NCI-H510A (cell line): ENCODE measurements around the gene DNAJB12.
"Not testable (repeated sequence)": the region's sequence is repeated elsewhere in the genome, so short reads cannot be mapped to it uniquely, and the experiment has no call there.

Source experiments
- DNase-seq: peaks from one replicate; lab custom pipeline; 2025; lab: John Stamatoyannopoulos, UW

DNAJB12 gene

DNA sequence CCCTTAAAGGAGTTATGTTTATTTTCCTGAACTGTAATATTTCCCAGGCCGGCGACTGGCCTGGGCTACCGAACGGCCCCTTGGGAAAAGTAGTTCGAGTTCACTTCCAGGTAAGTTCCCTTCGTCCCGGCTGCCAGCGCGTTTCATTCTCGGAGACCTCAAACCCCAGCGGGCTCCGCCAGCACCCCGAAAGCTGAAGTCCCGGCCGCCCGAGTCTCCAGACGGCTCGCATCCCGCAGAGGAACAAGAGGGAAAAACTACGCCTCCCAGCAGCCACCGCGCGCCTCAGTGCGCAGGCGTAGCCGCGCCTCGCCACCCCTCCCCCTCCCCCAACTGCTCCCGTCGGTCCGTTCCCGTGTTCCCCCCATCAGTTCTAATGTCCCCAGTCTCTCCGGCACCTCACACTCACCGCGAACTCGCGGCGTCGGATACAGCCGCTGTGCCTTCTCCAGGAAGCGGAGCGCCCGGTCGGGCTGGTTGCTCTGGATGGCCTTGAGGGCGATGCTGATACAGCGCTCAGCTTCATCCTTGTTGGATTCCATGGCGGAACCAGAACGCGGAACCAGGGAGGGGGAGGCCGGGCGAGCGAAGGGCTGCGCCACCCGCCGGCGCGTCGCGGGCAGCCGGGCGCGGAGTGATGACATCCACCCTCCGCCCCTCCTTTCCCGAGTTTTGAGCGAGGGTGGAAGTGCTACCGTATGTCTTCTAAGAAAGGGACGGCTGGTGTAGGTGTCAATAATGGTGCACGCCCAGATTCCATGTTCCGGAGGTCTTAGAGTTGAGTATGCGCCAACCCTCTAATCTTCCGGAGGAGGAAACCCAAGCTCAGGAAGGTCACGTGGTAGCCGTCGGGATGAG is at the start of gene DNAJB12:
Gene DNAJB12, minus strand, starts transcription at position 564 of the 858 bp plus-strand sequence. Its CDS starts 22 bp downstream, at position 542.
- peak; percentile 94 for DNase-seq

DNA sequence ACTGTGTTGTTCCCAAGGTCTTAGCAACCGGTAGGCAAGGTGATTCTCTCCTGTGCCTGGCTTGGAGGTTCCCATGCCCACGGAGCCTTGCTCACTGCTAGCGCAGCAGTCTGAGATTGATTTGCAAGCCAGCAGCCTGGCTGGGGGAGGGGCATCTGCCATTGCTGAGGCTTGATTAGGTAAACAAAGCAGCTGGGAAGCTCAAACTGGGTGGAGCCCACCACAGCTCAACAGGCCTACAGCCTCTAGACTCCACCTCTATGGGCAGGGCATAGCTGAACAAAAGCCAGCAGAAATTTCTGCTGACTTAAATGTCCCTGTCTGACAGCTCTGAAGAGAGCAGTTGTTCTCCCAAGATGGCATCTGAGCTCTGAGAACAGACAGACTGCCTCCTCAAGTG is 40.9 kb upstream of the DNAJB12 start:
- DNase-seq: not testable (repeated sequence)

- DNase-seq: no peak
Measured at GRCh38 chr10:72392571-72392970, 37.9 kb upstream of the DNAJB12 start.

DNA sequence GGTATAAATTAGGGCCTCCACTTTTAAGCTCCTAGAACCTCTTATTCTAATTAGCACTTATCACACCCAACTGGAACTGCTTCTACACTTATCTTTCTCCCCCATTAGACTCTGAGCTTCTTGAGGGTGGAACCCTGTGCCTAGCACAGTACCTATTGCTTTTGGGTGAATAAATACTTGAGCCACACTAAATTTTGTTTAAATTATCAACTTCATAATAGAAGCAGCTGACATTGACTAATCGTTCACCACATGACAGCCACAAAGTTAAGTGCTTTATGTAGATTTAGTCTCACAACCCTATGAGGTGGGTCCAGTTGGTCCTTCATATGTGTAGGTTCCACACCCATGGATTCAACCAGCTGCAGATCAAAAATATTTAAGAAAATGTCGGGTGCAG is 36.0 kb upstream of the DNAJB12 start:
- DNase-seq: no peak

- DNase-seq: no peak
Measured at GRCh38 chr10:72389716-72390115, 35.0 kb upstream of the DNAJB12 start.

- DNase-seq: no peak
Measured at GRCh38 chr10:72389014-72389413, 34.3 kb upstream of the DNAJB12 start.

GRCh38 chr10:72388062-72388461 is 33.3 kb upstream of the DNAJB12 start:
- DNase-seq: no peak

- no peak for DNase-seq
Measured at GRCh38 chr10:72386916-72387586, 32.3 kb upstream of the DNAJB12 start.

GRCh38 chr10:72385724-72386123 is 31.0 kb upstream of the DNAJB12 start:
- DNase-seq: no peak

DNA sequence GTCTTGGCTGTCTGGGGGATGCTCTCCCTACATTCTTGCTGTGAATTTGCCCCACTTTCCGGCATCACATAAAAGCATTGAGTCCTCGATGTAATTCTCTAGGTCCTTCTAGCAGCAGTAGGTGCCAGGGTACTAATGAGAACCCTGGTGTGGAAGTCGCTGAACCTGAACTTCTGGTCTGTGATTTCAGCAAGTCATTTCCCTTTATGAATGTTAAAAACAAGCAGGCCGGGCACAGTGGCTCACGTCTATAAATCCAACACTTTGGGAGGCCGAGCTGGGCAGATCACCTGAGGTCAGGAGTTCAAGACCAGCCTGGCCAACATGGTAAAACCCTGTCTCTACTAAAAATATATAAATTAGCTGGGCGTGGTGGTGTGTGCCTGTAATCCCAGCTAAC is 30.3 kb upstream of the DNAJB12 start:
- DNase-seq: not testable (repeated sequence)

- DNase-seq: no peak
Measured at GRCh38 chr10:72379776-72380175, 25.1 kb upstream of the DNAJB12 start.

- no peak for DNase-seq
Measured at GRCh38 chr10:72379062-72379461, 24.3 kb upstream of the DNAJB12 start.

DNA sequence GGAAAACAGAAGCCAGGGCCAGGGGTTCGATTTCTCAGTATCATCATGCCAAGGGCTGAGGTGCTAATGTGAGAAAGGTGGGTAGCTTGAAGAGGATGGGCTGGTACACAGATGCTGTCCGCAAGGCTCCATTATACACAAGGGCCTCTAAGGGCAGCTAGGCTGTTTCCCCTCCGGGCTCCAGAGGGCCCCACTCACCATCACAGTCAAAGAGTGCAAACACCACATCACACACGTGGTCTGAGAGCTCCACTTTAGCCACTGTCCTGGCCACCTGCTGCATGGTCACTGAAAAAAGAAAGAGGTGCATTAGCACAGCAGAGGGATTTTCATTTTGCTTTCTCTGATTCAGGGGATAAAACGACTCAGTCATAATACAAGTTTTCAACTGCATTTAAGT is 20.9 kb upstream of the DNAJB12 start:
- no peak for DNase-seq

GRCh38 chr10:72375173-72375572 is 20.5 kb upstream of the DNAJB12 start:
- DNase-seq: no peak

DNA sequence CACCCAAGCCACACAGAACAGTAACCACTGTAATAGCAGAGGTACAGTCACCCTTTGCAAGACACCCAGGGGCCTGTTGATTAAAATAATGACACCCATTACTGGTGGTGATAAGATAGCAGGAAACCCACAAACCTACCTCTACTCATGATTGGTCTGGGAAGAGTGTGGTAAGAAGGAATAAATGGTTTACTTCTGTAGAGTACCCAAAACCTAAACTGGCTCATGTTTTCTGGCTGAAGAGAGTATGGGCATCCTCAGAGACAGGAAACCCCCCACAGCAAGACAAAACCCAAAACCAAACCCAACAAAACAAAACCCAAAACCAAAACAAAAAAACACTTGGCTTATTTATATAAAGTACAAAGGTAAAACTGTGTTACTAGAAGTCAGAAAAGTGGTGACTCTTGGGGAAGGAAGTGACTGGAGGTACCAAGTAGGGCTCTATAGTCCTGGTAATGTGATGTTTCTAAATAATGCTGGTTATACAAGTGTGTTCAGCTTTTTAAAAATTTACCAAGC is 15.5 kb upstream of the DNAJB12 start:
- DNase-seq: no peak

DNA sequence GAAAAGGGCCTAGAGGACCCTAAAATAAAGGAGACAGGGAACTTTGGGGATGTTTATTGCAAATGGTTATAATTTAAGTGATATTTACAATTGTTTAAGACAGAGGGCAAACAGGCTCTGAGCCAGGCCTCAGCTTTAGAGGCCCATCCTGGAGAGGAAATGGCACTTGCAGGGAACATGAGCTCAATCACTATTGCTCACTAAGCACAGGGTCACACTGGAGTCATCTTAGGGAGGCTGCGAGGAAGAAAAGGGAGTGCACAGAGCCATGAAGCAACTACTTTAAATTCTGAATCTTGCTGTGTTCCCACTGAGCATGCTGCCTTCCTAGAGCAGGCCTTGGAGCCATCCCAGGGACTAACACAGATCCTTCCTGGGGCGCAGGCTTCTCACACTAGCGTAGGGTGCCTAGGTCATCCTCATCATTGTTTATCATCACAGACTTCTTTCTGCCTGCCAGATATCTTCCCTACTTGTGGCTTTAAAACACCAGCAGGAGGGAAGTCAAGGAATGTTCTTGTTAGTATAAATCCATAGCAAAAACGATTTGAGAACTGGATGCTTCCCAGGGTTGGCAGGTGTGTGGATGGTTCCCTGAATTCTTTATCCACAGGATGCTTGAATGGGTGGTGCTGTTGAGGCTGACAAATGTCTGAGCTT is 12.7 kb upstream of the DNAJB12 start:
- DNase-seq: no peak

- DNase-seq: no peak
Measured at GRCh38 chr10:72365106-72365895, 10.6 kb upstream of the DNAJB12 start.

GRCh38 chr10:72364239-72364777 is 9.6 kb upstream of the DNAJB12 start:
- peak; percentile 70 for DNase-seq

GRCh38 chr10:72356987-72357386 is 2.3 kb upstream of the DNAJB12 start:
- no peak for DNase-seq

DNA sequence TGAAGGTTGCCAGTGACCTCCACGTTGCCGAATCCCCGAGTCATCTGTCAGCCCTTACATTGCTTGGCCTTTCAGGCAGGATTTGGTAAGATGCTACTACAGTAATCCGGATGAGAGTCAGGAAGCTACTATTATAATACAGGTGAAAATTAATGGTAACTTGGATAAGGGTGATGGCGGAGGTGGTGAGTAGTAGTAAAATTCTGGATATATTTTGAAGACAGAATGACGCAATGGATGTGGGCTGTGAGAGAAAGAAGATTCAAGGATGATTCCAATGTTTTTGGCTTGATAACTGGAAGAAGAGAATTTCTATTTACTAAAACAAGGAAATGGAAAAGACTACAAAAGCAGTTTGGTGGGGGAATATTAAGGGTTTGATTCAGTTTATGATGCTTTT is 1.4 kb upstream of the DNAJB12 start:
- no peak for DNase-seq

GRCh38 chr10:72355214-72355555 is 466 bp upstream of the DNAJB12 start:
- DNase-seq: no peak

DNA sequence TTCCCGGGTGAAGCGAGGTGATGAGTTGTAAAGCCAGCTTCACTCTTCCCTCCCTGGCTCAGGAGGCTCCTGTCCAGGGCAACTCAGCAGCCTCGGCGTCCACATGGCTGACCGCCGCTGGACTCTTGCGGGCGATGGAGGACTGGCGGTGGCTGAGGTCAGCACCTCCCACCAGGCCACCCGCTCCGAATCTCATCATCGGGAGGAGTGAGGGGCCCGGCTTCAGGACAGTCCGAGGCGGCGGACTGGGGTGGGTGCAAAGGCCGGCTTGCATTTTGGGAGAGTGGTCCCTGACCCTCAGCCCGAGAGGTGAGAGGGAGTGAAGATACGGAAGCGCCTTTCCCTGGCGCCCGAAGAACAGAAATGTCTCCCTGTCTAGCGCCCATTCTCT is 759 bp downstream of the DNAJB12 start:
- DNase-seq: no peak
